ENCODE data around the gene CDK10.

The CDK10 gene

GRCh38 chr16:89711601-89712273, 25.2 kb downstream of the CDK10 start:
- DNase-seq (ENCODE audit: low read depth in 2 of 2), result peak; percentile 46 to 56

- no peak for DNase-seq (ENCODE audit: low read depth in 2 of 2)
Measured at GRCh38 chr16:89712274-89712781, 25.8 kb downstream of the CDK10 start.

DNA sequence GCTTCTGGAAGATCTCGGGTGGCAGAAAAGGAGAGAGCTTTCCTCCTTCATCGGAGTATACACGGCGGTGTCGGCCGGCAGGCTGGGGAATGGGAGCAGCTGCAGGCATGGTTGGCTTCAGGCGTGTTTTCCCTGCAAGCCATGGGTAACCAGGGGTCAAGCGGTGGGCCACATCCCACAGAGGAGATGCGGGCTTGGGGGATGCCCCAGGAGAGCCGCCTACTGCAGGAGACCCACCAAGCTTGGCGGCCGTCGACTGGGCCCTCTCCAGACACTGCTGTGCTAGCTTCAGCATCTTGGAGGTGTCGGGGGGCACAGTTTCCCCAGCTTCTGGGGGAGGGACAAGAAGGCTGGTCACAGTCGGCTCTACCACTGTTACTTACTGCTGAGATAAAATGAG, 30.0 kb downstream of the CDK10 start:
- no peak for DNase-seq (ENCODE audit: low read depth in 2 of 2)

- no peak for DNase-seq (ENCODE audit: low read depth in 2 of 2)
Measured at GRCh38 chr16:89716916-89717687, 30.6 kb downstream of the CDK10 start.

DNA sequence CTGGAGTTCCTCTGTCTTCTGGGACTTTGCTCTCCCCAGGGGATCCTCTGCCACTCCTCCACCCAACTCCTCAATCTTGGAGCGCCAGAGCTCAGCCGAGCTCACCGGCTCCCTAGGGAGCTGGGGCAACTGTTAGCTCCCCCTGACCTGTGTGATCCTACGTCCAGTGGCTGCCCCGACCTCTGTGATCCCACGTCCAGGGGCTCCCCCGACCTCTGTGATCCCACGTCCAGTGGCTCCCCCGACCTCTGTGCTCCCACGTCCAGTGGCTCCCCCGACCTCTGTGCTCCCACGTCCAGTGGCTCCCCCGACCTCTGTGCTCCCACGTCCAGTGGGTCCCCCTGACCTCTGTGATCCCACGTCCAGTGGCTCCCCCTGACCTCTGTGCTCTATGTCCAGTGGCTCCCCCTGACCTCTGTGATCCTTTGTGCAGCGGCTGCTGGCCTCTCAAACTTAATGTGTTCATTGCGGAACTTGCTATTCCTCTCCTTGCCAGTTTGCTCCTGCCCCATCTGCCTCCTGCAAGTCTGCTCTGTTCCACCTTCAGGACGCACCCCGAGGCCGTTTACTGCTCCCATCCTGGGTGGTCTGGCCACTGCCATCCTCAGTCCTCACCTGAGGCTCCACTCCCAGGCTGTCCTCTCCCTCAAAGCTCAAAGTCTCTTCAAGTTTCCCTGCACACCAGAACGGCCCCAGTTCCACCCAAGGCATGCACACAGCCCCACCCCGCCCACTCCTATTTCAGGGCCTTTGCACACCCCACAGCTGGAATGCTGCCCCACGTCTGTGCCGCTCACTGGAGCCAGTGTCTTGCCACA, 31.4 kb downstream of the CDK10 start:
- DNase-seq (ENCODE audit: low read depth in 2 of 2), result no peak

DNA sequence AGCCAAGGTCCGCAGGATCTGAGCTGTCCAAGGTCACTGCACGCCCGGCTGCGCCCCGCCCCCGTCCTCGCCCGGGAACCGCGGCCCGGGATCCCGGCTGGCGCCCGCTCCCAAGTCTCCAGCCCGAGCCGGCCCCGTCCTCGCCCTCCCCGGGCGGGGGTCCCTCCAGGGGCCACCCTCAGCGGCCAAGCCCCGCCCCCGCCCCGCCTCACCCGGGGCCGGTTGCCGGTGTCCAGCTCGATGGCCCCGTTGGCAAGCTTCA, 34.0 kb downstream of the CDK10 start:
- DNase-seq (ENCODE audit: low read depth in 2 of 2), result no peak

DNA sequence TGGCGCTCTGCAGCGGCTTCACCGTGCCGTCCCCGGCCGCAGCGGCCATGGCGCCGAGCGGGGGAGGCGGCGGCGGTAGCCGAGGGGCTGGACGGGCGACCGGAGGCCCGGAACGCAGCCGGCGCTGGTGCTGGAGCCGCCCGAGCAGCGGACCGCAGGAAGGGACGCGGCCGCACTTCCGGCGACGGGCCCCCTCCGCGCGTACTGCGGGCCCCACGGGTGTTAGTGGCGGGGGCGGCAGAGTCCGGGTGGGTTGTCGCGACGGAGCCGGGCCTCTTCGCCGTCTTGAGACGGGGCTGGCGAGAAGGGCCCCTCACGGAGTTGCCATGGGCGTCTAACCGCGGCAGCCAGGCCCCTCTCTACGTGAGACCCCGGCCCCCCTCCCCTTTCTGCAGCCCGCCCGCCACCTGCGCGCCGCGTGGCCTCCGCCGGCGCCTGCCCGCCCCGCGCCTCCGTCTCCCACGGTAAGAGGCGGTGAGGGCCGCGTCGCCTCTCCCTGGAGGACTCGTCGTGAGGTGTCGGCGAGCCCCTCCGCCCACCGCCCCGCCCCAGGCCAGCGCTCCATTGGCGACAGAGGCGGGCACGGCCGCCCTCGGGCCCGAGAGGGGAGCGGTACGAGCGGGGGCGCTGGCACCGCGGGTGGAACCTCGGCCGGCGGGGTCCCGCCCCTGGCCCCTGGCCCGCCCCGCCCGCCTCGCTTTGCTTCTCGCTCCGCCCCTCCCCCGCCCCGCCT, 34.5 kb downstream of the CDK10 start, which contains the start of the genes VPS9D1 and ZNF276:
TSS of gene VPS9D1 (minus strand) at position 86 of the 733 bp plus-strand sequence. CDS start at position 49, 37 bp downstream.
TSS of gene ZNF276 (plus strand) at position 725 of the 733 bp plus-strand sequence. CDS start 104 bp downstream, outside the sequence.
- DNase-seq (ENCODE audit: low read depth in 2 of 2), result peak; percentile 72 to 78

DNA sequence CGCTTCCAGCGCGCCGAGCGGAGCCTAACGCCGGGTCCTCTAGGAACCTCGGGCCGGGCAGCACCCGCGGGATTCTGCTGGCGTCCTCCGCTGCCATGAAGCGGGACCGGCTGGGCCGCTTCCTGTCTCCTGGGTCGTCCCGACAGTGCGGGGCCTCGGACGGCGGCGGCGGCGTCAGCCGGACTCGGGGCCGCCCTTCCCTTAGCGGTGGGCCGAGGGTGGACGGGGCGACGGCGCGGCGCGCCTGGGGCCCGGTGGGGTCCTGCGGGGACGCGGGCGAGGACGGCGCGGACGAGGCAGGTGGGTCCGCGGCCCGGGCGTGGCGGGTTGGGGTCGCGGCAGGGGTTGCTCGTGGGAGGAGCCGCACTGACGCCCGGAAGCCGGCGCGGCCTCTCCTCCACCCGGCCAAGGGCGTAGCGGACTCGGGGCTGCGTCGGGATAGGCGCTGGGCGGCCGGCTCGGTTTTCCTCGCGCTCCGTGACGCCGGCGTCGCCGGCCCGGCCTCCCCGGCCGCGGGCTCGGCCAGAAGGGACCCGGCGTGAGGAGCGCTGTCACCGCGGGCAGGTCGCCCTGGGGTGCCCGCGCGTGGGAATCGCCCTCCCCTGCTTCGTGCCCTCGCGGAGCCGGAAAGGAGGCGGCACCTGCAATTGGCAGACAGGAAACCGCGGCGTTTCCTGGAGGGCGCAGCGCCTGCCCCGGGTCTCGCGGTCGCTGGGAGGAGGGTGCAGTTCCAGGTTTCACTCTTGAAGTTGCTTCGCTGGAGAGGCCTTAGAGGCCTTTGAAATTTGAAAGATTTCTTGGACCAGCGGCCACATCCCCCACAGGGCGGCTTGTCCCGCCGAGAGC, 35.3 kb downstream of the CDK10 start:
- DNase-seq (ENCODE audit: low read depth in 2 of 2), result peak; percentile 78 to 82

- DNase-seq (ENCODE audit: low read depth in 2 of 2), result peak in 1 of 2 donors; percentile 36
Measured at GRCh38 chr16:89722392-89723278, 36.1 kb downstream of the CDK10 start.

DNA sequence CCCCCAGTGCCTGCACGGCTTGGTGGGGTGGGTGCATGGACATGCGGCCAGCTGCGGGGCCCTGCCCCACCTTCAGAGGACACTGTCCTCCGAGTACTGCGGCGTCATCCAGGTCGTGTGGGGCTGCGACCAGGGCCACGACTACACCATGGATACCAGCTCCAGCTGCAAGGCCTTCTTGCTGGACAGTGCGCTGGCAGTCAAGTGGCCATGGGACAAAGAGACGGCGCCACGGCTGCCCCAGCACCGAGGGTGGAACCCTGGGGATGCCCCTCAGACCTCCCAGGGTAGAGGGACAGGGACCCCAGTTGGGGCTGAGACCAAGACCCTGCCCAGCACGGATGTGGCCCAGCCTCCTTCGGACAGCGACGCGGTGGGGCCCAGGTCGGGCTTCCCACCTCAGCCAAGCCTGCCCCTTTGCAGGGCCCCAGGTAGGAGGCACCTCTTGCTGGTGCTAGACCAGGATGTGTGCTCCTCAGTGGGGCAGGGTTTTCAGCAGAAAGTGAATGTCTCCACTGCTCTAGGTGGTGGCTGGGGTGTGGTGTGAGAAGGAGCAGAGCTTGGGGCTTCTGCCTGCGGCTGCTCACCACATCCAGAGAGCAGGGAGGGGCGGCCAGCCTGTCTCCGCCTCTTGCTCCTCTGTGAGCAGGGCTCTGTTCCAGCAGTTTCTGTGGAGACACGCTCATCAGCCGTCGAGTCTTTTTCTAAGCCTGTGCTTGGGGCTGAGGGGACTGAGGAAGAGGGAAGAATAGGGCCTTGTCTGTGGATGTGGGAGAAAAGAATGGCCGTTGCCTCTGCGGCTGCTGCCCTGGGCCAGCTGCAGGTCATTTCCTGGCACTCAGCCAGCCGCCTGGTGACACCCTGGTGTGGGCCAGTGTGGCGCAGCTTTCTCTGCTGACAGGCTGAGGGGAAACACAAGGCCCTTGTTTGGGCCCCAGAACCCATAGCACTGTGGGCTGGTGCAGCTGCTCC, 37.1 kb downstream of the CDK10 start:
- DNase-seq (ENCODE audit: low read depth in 2 of 2), result peak; percentile 54 to 72

DNA sequence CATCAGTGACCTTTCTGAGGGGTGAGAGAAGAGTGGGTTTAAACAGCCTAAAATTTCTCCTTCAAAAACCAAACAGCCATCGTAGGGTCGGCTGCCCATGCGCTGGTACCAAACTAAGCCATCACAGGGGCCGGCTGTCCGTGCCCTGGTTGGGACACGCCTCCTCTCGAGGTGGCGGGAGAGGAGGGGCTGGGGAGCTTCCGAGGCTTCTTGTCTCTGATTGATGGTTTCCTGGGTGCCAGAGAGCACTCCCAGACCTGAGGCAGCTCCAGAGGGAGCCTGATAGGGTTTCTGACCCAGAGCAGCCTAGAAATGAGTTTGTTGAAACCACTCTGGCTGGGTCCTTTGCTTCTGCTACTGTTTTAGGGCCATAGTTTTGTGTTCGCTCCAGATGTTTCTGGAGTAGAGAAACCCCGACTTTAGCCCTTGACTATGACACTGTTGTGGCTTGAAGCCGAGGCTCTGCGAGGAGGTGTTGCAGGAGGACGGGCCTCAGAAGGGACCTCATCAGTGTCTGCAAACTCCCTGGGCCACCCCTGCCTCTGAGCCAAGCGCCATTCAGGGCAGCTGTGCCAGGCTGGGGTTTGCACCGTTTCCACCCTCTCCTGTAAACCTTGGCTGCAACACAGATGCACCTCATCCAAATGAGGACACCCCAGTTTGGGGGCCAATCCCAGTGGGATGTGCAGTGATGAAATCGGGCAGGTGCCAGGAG, 41.1 kb downstream of the CDK10 start:
- DNase-seq (ENCODE audit: low read depth in 2 of 2), result no peak

- no peak for DNase-seq (ENCODE audit: low read depth in 2 of 2)
Measured at GRCh38 chr16:89729293-89729692, 42.8 kb downstream of the CDK10 start.

DNA sequence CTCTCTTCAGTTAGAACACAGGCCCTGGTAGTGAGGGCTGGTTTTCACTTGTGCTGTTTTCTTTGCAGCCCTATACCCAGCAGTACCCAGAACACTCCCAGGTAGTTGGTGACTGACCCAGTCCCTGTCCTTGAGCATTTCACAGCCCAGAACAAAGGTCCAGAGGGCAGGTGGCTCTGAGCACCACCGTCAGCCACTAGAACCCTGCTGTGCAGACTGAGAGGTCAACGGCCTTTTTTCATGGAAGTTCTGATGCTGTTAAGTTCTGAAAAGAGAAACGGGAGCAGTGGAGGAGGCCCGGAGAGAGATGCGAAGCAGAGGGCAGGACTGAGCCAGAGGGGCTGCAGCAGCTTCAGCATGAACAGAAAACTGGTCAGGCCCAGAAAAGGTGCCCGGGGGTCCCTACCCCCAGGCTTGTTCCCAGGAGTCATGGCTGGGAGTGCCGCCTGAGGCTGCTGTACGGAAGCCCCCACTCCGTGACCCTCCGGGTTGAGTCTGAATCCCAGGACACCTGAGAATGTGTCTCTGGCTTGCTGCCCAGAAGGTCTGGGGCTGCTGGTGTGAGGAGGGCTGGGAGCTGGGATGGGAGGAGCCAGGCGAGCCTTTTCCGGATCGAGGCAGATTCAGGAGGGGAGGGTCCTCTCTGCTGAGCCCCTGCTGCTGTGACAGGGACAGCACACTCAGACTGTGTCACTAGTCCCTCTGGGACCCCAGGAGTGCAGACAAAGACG, 43.5 kb downstream of the CDK10 start:
- no peak for DNase-seq (ENCODE audit: low read depth in 2 of 2)

DNA sequence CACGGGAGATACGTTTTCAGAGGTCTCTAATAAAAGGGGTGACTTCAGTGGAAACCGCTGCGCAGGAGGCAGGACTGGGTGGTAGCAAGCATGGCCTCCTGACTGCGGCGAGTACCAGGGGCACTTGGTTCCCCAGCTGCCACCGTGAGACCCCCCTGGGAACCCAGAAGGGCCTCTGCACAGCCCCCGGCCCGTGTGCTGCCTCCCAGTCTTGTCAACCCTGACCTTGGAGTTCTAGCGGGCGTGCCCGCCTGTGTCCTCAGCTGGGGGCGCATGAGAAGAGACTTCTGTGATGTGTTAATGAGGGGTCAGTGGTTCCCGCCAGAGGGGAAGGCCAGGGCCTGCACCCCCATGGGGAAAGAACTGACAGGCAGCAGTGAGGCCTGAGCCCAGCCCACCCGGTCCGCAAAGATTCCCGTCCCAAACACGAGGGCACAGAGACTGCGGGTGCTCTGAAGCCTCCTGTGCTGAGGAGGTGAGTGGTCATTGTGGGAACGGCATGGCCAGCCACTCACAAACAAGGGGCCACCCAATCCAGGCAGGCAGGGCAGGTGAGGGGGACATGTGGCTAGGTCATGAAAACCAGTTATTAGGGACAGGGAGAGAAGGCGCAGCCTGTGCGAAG, 44.2 kb downstream of the CDK10 start:
- no peak for DNase-seq (ENCODE audit: low read depth in 2 of 2)

DNA sequence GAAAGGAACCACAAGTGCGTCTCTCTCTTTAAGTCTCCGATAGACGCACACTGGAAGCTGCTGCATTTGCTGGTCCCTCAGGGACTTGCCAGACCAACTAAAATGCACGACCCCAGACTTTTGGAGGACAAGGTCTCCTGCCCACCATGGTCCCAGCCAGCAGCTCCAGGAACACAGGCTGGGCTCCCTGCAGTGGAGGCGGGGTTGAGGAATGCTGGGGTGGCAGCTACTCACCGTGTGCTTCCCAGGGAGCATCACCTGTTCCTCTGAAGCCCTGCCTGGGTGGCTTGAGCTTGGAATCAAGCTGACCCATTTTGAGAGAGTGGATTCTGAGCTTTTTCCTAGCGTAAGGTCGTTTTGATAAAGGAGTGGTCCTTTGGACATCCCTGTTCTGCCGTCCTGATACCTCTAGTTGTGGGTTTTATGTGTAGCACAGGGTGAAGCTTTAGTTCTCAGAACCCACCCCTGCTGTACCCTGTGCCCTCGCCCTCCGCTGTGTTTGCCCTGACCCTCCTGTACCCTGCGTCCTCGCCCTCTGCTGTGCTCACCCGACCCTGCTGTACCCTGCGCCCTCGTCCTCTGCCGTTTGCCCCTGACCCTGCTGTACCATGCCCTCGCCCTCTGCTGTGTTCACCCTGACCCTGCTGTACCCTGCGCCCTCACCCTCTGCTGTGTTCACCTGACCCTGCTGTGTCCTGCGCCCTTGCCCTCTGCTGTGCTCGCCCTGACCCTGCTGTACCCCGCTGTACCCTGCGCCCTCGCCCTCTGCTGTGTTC, 45.8 kb downstream of the CDK10 start:
- no peak for DNase-seq (ENCODE audit: low read depth in 2 of 2)

GRCh38 chr16:89732918-89733242, 46.4 kb downstream of the CDK10 start:
- no peak for DNase-seq (ENCODE audit: low read depth in 2 of 2)
